Limb (tissue), 2 donors: ENCODE results near the gene HIP1.
"Not testable (repeated sequence)": the region's sequence is repeated elsewhere in the genome, so short reads cannot be mapped to it uniquely, and the experiment has no call there.

Source experiments
- DNase-seq, 2 donors: peaks; one replicate each; pipeline ENCODE4 v3.0.0-alpha.2; 2016; ENCODE audit errors: extremely low spot score in 2 of 2

The HIP1 gene

DNA sequence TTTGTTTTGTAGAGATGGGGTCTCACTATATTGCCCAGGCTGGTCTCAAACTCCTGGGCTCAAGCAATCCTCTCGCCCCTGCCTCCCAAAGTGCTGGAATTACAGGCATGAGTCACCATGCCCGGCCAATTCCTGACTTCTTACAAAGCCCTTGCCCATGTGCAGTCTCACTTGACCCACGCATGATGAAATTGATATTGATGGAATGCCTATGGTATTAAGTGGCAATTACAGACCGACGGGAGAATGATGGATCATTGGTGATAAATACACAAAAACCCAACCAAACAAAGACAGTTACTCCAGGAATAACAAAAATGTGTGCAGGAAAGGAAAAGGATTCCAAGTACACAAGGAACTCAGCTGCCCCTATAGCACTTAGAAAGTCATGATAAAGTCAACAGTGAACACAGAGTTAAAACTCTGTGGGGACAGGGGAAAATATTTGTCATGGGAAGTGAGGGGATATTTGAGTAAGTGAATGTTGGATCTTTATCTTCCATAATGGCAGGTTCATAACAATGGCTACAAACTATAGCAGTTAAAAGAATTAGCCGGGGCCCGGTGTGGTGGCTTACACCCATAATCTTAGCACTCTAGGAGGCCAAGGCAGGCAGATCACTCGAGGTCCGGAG, 21.6 kb downstream of the HIP1 start:
- DNase-seq, result no peak

DNA sequence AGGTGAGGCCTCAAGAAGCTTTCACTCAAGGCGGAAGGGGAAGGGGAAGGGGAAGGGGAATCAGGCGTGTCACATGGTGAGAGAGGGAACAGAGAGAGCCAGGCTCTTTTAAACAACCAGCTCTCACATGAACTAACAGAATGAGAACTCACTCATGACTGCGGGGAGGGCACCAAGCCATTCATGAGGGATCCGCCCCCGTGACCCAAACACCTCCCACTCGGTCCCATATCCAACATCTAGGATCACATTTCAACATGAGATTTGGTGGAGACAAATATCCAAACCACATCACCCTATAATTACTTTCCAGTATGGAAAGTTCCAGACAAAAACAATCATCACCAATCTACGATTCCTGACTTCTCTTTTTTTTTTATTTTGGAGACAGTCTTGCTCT, 22.9 kb downstream of the HIP1 start:
- no peak for DNase-seq

DNA sequence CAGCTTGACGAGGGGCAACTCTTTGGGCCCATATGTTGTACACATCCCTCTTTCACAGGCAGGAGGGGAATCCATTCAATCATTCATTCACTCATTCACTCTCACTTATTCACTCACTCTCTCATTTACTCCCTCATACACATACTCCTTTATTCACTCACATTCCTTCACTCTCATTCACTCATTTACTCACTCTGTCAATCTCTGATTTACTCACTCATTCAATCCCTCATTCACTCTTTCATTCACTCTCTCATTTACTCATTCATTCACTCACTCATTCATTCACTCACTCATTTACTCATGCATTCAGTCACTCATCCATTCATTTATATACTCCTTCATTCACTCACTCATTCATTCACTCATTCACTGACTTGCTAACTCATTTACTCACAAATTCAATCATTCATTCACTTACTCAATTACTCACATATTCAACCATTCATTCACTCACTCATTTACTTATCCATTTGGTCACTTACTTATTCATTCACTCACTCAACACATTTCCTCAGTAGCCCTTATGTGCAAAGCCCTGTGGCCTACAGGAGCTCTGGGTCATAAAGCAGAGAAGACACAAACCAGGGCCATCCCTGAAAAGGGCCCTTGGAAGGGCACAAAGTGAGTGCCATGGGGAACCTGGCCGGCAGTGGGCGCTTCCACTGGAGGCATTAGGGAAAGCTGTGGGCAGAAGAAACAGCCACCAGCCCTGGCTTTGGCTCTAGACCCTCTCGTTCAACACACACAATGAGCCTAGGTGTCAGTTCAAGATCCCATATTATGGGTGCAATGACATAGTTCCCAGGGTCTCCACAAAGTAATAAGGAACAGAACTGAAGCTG, 26.0 kb downstream of the HIP1 start:
- DNase-seq, result no peak

DNA sequence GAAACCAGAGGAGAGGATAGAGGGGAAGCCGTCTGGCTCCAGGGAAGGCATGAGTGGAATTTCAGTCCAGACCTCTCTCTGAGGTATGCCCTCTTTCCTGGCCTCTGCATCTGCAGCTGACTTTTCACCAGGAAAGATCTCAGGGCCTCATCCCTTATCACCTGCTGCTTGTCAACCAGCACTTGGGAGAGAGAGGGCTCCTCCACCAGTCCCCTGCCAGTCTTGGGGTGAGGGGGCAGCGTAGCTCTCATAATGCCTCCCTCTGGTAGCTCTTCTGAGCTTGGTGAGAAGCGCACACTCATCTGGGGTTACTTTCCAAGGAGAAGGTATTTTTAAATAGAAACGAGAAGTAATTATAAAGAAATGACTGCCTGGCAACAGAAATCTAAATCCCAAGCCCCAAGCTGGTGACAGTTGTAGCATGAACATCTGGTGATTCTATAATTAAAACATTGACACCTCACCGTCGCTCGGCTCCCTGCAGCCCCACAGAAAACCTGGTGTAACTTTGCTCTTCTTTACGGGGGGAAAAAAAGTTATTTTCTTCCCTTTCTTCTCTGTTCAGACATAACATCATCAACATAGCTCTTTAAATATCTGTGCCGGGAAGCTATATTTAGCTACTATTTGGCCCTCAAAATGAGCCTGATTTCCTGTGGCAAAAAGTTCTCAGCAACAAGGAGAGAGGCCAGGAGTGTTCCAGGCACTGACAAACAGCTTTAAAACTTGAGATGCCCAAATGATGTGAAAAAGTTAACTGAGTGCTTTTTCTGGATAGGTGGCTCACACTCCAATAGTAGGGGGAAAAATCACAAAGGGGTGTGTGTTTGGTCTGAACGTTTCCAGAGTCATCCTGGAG, 26.9 kb downstream of the HIP1 start:
- DNase-seq, result peak; percentile 48 to 71

DNA sequence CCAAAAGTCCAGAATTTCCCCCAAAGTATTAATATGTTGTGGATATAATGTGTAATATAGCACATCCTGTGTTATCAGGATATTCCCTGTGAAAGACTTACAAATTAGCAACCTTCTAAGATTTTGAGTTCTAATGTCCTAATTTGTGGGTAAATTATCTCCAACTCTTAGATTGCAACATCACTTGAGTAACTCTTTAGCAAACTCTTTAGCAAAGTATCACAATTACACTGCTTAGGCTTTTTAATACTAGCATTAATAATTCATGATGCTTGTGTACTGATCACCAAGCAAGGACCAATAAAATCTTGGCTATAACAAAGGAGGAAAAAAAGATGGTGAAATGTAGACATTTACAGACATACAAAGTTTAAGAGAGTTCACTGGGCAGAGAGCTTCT, 27.7 kb downstream of the HIP1 start:
- DNase-seq, result no peak

DNA sequence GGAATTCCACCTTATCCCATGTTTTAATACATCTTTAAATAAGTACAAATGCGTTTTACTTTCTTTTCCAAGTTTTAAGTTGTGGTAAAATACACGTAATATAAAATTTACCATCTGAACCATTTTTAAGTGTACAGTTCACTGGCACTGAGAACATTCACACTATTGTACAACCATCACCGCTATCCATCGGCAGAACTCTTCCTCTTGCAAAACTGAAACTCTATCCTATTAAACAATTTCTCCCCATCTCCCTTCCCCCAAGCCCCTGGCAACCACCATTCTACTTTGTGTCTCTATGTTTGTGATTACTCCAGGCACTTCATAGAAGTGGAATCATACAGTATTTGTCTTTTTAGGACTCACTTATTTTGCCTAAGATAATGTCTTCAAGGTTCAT, 33.8 kb downstream of the HIP1 start:
- DNase-seq, result no peak

DNA sequence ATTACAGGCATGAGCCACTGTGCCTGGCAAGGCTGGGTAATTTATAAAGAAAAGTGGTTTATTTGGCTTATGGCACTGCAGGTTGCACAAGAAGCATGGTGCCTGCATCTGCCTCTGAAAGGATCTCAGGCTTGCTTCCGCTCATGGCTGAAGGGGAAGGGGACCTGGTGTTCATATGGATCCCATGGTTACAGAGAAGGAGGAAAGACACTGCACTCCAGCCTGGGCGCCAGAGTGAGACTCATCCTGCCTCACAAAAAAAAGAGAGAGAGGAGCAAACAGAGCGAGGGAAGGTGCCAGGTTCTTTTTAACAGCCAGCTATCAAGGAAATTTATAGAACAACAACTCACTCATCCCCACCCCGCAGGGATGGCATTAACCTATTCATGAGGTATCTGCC, 36.2 kb downstream of the HIP1 start:
- DNase-seq, result no peak

DNA sequence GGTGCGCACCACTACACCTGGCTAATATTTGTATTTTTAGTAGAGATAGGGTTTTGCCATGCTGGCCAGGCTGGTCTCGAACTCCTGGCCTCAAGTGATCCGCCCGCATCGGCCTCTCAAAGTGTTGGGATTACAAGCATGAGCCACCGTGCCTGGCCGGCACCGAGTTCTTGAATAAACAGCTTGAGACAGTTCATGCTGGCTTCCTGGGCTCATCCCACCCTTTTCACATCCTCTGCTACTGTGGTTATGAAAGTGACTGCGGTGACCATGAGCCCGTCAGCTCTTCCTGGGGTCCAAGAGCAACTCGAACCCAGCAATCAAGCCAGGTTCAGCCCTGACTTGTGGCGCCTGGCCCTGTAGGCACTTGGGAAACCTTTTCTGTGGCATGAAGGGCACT, 38.7 kb downstream of the HIP1 start:
- DNase-seq, result no peak

DNA sequence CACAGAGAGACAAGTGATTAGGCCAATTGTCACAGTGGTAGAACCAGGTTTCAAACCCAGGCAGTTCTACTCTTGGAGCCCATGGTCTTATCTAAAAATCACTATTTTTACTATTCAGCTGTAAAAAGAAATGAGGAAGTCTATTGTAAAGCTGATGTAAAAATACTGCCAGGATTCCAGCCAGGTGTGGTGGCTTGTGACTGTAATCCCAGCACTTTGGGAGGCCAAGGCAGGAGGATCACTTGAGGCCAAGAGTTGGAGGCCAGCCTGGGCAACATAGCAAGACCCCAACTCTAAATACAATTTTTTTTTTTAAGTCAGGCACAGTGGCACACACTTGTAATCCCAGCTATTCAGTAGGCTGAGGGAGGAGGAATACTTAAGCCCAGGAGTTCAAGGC, 40.4 kb downstream of the HIP1 start:
- DNase-seq, result no peak

DNA sequence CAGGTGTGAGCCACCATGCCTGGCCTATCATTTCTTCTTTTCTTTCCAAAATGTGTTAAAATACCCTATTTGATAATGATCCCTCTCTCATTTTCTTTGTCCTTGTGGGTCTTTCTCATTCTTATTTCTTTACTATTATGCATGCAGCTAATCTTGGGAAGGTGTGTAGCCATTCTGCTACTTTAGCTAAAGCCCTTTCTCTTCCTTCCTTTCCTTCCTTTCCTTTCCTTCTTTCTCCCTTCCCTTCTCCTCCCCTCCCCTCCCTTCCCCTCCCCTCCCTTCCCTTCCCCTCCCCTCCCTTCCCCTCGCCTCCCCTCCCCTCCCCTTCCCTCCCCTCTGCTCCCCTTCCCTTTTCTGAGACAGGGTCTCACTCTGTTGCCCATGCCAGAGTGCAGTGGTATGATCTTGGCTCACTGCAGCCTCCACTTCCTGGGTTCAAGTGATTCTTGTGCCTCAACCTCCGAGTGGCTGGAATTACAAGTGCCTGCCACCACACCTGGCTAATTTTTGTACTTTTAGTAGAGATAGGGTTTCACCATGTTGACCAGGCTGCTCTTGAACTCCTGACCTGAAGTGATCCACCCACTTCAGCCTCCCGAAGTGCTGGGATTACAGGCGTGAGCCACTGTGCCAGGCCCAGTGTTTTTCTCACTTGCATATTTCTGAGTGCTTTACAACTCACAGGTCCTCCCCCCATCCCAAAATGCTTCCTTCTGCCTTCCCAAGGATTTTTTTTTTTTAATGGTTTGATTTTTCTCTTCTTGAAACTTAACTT, 42.3 kb downstream of the HIP1 start:
- no peak for DNase-seq

DNA sequence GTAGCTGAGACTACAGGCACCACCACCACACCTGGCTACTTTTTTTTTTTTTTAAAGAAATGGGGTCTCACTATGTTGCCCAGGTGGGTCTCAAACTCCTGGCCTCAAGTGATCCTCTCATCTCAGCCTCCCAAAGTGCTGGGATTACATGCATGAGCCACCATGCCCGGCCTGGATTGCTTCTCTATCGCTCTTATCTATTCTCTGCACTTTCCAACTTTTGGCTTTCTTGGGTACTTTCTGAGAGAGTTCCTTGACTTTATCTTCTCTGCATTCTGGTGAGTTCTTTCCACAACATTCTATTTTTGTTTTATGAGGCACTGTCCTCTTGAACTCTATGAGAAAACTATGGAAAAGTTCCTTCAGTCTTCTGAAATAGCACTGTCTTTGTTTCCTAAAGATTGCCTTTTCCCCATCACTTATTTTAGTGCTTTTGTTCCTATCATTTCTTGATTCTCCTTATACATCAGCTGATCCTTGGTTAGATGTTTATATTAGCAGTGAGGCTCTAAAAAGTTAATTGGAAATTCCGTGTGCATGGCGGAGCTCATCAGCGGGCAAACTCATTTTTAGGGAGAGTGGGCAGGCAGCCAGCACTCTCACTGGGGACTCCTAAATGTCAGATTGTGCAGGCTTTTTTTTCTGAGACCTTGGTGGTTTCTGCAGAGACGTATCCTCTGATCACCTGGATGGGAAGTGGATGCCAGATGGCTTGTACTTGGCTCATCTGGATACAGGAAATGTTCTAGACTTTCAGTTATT, 43.9 kb downstream of the HIP1 start:
- DNase-seq, result peak in 1 of 2 donors; percentile 56

DNA sequence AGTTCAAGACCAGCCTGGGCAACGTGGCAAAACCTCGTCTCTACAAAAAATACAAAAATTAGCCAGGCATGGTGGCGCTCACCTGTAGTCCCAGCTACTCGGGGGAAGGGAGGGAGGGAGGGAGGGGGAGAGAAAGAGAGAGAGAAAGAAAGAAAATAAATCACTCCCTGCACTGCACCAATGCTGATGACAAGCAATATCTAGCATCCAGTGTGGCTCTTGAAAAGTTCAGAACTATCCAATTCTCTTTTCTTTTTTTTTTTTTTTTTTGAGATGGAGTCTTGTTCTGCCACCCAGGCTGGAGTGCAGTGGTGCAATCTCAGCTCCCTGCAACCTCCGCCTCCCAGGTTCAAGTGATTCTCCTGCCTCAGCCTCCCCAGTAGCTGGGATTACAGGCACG, 45.1 kb downstream of the HIP1 start:
- not testable (repeated sequence) for DNase-seq

DNA sequence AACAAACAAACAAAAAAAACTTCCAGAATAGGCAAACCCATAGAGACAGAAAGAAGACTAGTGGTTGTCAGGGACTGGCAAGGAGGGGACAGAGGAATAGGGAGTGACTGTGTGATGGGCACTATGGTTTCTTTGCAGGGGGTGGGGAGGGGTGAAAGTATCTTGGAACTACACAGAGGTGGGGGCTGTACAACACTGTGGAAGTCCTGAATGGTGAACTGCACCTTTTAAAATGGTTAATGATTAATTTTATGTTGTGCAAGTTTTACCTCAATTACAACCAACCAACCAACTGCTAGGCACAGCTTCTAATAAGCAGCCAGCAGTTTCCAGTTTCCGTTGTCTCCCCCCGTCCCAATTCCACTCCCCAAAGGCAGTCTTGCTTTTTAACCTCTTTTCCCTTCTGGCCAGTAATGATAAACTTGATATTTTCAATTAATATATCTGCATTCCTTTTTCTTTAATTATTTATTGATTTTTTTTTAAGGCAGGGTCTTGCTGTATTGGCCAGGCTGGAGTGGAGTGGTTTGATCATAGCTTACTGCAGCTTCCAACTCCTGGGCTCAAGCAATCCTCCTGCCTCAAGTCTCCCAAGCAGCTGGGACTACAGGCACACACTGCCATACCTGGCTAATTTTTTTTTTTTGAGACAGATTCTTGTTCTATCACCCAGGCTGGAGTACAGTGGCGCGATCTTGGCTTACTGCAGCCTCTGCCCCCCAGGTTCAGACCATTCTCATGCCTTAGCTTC, 46.8 kb downstream of the HIP1 start:
- no peak for DNase-seq

DNA sequence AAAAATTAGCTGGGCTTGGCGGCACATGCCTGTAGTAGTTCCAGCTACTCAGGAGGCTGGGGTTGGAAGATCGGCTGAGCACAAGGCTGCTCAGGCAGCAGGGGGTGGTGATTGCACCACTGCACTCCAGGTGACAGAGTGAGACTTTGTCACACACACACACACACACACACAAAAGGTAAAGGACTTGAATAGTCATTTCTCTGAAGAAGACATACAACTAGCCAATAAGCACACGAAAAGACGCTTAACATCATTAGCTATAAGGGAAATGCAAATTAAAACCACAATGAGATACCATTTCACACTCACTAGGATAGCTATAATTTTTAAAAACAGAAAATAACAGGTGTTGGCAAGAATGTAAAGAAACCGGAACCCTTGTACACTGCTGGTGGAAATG, 48.6 kb downstream of the HIP1 start:
- no peak for DNase-seq

DNA sequence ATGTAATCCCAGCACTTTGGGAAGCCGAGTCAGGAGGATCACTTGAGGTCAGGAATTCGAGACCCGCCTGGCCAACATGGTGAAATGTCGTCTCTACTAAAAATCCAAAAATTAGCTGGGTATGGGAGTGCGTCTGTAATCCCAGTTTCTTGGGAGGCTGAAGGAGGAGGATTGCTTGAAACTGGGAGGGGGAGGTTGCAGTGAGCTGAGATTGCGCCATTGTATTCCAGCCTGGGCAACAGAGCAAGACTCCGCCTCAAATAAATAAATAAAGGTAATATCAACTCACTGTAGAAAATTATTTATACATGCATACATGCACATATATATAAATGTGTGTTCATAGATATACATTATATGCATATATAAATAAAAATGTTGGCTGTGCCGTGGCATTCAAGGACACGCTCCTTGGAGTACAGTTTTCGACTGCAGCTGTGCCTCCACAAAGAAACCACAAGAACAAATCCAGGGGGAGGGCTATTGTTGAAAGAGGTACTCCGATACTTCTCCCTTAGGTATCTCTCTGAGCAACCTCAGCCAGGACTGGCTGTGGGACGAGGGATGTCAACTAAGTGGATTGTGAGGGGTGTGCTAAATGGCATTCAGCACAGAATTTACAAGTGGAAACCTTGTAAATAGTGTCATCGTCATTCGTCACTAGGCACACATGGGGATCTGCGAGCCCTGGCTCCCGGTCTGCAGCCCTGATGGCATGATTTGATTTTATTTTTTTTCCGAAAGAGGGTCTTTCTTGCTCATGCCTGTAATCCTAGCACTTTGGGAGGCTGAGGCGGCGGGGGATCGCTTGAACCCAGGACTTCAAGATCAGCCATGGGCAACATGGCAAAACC, 49.3 kb downstream of the HIP1 start:
- no peak for DNase-seq

DNA sequence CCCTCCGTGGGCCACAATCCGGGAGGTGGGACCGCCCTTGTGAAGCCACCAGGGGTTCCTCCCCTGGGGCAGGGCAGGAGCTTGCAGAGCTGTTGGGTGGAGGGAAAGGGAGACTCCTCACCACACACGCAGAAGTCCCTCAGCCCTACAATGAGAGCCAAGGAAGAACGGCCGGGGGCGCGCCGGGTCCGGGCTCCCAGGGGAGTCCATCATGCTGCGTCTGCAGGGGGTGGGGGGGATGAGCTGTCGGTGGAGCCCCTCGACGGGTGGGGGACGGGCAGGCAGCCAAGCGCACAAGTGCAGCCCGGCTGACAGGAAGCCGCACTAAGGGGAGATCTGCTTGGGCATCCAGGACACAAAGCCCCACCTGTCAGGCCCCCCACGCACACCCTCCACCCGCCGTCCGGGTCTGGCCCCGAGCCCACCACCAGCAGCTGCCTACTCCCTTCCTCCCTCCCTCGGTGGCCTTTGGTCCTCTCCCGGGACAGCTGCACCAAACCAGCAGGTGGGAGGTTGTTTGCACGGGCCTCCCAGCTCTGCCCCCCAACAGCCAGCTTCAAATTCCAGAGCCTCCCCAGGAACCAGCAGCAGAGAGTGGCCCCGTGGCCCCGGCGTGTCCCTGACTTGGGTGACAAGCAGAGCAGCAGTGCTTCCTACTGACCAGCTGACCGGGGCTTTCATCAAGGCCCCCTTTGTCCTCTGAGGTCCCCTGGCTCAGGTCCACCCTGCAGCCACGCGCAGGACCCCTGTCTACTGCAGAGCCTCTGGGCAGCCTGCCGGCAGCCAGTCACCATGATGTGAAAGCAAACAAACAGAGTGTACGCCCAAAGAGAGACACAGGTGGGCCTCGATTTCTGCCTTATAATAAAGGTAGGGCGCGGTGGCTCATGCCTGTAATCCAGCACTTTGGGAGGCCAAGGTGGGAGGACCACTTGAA, 50.3 kb downstream of the HIP1 start:
- DNase-seq, result peak; percentile 44 to 77

DNA sequence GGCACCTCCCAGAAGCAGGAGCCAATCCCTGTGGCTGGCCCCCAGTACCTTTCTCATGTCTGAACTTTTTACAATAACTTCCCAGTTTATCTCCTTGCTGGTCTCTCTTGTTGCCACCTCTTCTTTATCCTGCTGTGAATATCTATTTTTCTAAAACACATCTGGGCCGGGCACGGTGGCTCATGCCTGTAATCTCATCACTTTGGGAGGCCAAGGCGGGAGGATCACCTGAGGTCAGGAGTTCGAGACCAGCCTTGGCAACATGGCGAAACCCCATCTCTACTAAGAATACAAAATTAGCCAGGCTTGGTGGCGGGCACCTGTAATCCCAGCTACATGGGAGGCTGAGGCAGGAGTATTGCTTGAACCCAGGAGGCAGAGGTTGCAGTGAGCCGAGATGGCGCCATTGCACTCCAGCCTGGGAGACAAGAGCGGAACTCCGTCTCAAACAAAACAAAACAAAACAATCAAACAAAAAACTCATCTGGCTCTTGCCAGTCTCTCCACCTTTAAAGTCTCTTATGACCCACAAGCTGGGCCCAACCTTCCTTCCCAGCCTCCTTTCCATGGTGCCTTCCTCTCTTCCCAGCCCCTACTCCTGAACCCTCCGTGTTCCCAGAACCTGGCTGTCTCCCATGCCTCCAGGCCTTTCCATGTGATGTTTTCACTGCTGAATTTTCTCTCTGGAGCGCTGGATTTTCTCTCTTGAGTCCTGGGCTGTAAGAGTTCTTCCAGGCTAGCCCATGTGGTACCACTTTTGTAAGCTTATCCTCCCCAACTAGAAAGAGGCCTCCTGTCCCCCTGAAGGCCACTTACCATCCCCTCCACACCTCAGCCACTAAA, 51.3 kb downstream of the HIP1 start:
- no peak for DNase-seq
